Thymus (tissue), 11 donors: ENCODE data around the gene GANAB. TPM values are rescaled to one million over a fixed set of nuclear protein-coding genes. Genes with fewer than 3 reads are reported as not detected.

Source experiments
- DNase-seq, 9 donors: peaks; one replicate each; pipeline ENCODE4 v3.0.0-alpha.2; 2013; ENCODE audit warnings: low spot score in 9 of 9, low read depth in 6 of 9, missing footprints in 1 of 9
- H3K27ac ChIP-seq, 2 donors: one replicate each; pipeline ENCODE4 v1.5.1; 2013; ENCODE audit warnings: control low read depth in 1 of 2, low read depth in 1 of 2, low read length in 1 of 2, mild to moderate bottlenecking in 1 of 2, moderate library complexity in 1 of 2
- H3K27me3 ChIP-seq, 2 donors: one replicate each; pipeline ENCODE4 v1.5.1; 2013; ENCODE audit warnings: low read length in 1 of 2; ENCODE audit not compliant: control insufficient read depth in 2 of 2, insufficient read depth in 1 of 2
- H3K36me3 ChIP-seq, 2 donors: one replicate each; pipeline ENCODE4 v1.5.1; 2013; ENCODE audit warnings: low read length in 1 of 2, mild to moderate bottlenecking in 1 of 2, moderate library complexity in 1 of 2; ENCODE audit not compliant: control insufficient read depth in 2 of 2, insufficient read depth in 2 of 2
- H3K4me1 ChIP-seq, 2 donors: one replicate each; pipeline ENCODE4 v1.5.1; 2013; ENCODE audit warnings: low read length in 2 of 2; ENCODE audit not compliant: control insufficient read depth in 2 of 2, insufficient read depth in 2 of 2
- H3K4me3 ChIP-seq, 2 donors: one replicate each; pipeline ENCODE4 v1.5.1; 2013; ENCODE audit warnings: low read length in 2 of 2, control low read depth in 1 of 2, mild to moderate bottlenecking in 1 of 2
- H3K9me3 ChIP-seq, 2 donors: one replicate each; pipeline ENCODE4 v1.5.1; 2013; ENCODE audit warnings: low read length in 1 of 2, mild to moderate bottlenecking in 1 of 2; ENCODE audit not compliant: control insufficient read depth in 2 of 2, insufficient read depth in 1 of 2
- WGBS: extraction: QIAGEN DNeasy Blood & Tissue Kit; methylation state at CpG from one replicate; pipeline ENCODE4 v1.1.7; 2013; 5-methylcytosine and 5-hydroxymethylcytosine counted together
- polyA plus RNA-seq: library from polyadenylated mRNA; stranded (reverse); fragments of 200-250 nt; gene quantifications from one replicate; pipeline ENCODE4 v1.2.3, GENCODE V29; 2013
- total RNA-seq: library from RNA; stranded (reverse); fragments of 120-200 nt; gene quantifications from one replicate; pipeline ENCODE4 v1.2.4, GENCODE V29; 2013
- donor health status: healthy.

GANAB gene
- total and polyA plus RNA-seq, 2 donors: 95.9 to 98.4 TPM

GRCh38 chr11:62610403-62610802, 36.0 kb downstream of the GANAB start:
- peaks cover 0 to 17% of the 10 kb centered on the region in 2 donors for H3K4me1 ChIP-seq
- no peak overlapping the region for H3K4me3 ChIP-seq
- H3K9me3 ChIP-seq: no peaks in the 10 kb centered on the region
- H3K27ac ChIP-seq: no peak overlapping the region
- H3K27me3 ChIP-seq: no peaks in the 10 kb centered on the region
- H3K36me3 ChIP-seq: peaks cover 29 to 30% of the 10 kb centered on the region in 2 donors
- 96% methylated on average over 6 of the region's 6 CpGs for WGBS
- no peak for DNase-seq

- Histone ChIP-seq H3K27ac (no peak overlapping the region), H3K27me3 (no peaks in the 10 kb centered on the region), H3K9me3 (no peaks in the 10 kb centered on the region), H3K4me1 (peaks cover 0 to 22% of the 10 kb centered on the region in 2 donors), H3K4me3 (no peak overlapping the region), H3K36me3 (peaks cover 25 to 26% of the 10 kb centered on the region in 2 donors)
- 99% methylated on average over 12 of the region's 12 CpGs for WGBS
- no peak for DNase-seq
Observed at GRCh38 chr11:62608776-62609175, 37.6 kb downstream of the GANAB start.

- DNase-seq: no peak
- peaks cover 25 to 29% of the 10 kb centered on the region in 2 donors for H3K36me3 ChIP-seq
Observed at GRCh38 chr11:62607714-62608113, 38.7 kb downstream of the GANAB start.

GRCh38 chr11:62605902-62606301, 40.5 kb downstream of the GANAB start:
- Histone ChIP-seq H3K36me3 (peaks cover 25 to 29% of the 10 kb centered on the region in 2 donors), H3K27me3 (peaks cover 0 to 5% of the 10 kb centered on the region in 2 donors), H3K4me1 (peaks cover 6 to 20% of the 10 kb centered on the region in 2 donors), H3K9me3 (no peaks in the 10 kb centered on the region), H3K4me3 (no peak overlapping the region), H3K27ac (no peak overlapping the region)
- WGBS: 97% methylated on average over 15 of the region's 15 CpGs
- no peak for DNase-seq

More at GRCh38 chr11:62607714-62608113, 38.7 kb downstream of the GANAB start:
- Histone ChIP-seq H3K4me1 (peaks cover 0 to 22% of the 10 kb centered on the region in 2 donors), H3K27ac (no peak overlapping the region), H3K9me3 (no peaks in the 10 kb centered on the region), H3K4me3 (no peak overlapping the region), H3K27me3 (peaks cover 0 to 4% of the 10 kb centered on the region in 2 donors)
- 87% methylated on average over 4 of the region's 4 CpGs for WGBS

GRCh38 chr11:62605467-62605866, 40.9 kb downstream of the GANAB start:
- no peak overlapping the region for H3K27ac ChIP-seq
- no peak for DNase-seq
- no peaks in the 10 kb centered on the region for H3K9me3 ChIP-seq
- H3K36me3 ChIP-seq: peaks cover 25 to 26% of the 10 kb centered on the region in 2 donors
- H3K4me1 ChIP-seq: peaks cover 6 to 22% of the 10 kb centered on the region in 2 donors
- H3K27me3 ChIP-seq: peaks cover 0 to 5% of the 10 kb centered on the region in 2 donors
- no peak overlapping the region for H3K4me3 ChIP-seq
- WGBS: 95% methylated on average over 6 of the region's 6 CpGs

- peaks cover 10 to 29% of the 10 kb centered on the region in 2 donors for H3K4me1 ChIP-seq
- no peak overlapping the region for H3K27ac ChIP-seq
- H3K4me3 ChIP-seq: no peak overlapping the region
- H3K36me3 ChIP-seq: peaks cover 19 to 28% of the 10 kb centered on the region in 2 donors
- H3K27me3 ChIP-seq: peaks cover 0 to 5% of the 10 kb centered on the region in 2 donors
- WGBS: 96% methylated on average over 13 of the region's 13 CpGs
- H3K9me3 ChIP-seq: no peaks in the 10 kb centered on the region
- DNase-seq: no peak
Observed at GRCh38 chr11:62604460-62605120, 41.8 kb downstream of the GANAB start.

GRCh38 chr11:62603776-62604299, 42.6 kb downstream of the GANAB start:
- Histone ChIP-seq H3K9me3 (no peaks in the 10 kb centered on the region), H3K27ac (no peak overlapping the region), H3K4me3 (no peak overlapping the region), H3K4me1 (peaks cover 11 to 36% of the 10 kb centered on the region in 2 donors), H3K36me3 (peaks cover 19 to 32% of the 10 kb centered on the region in 2 donors), H3K27me3 (peaks cover 0 to 5% of the 10 kb centered on the region in 2 donors)
- no peak for DNase-seq
- 97% methylated on average over 8 of the region's 8 CpGs for WGBS

GRCh38 chr11:62603072-62603408, 43.4 kb downstream of the GANAB start:
- WGBS: 96% methylated on average over 13 of the region's 13 CpGs
- DNase-seq: no peak
- H3K9me3 ChIP-seq: no peaks in the 10 kb centered on the region
- peaks cover 17 to 37% of the 10 kb centered on the region in 2 donors for H3K36me3 ChIP-seq
- H3K4me1 ChIP-seq: peaks cover 15 to 44% of the 10 kb centered on the region in 2 donors
- peaks cover 0 to 5% of the 10 kb centered on the region in 2 donors for H3K27me3 ChIP-seq
- peak overlapping the region in 1 of 2 donors; percentile 100 for H3K4me3 ChIP-seq
- H3K27ac ChIP-seq: no peak overlapping the region
